HEK293 (cell line): ENCODE data around the gene TRMT44.

ENCODE experiments used
- KLF1 ChIP-seq: fragments of 450-650 bp; formaldehyde crosslinking; IDR thresholded peaks from 2 replicates; pipeline ENCODE4 v1.5.1; 2016; ENCODE audit warnings: missing biosample characterization, missing genetic modification characterization
- MYNN ChIP-seq: fragments of 450-650 bp; formaldehyde crosslinking; IDR thresholded peaks from 2 replicates; pipeline ENCODE4 v1.5.1; 2016; ENCODE audit warnings: missing biosample characterization, missing genetic modification characterization, borderline replicate concordance
- ZEB2 ChIP-seq: fragments of 450-650 bp; formaldehyde crosslinking; IDR thresholded peaks from 2 replicates; pipeline ENCODE4 v1.5.1; 2016; ENCODE audit warnings: missing biosample characterization, missing genetic modification characterization
- ZNF473 ChIP-seq: fragments of 450-650 bp; formaldehyde crosslinking; IDR thresholded peaks from 2 replicates; pipeline ENCODE4 v1.5.1; 2017; ENCODE audit warnings: missing biosample characterization, missing genetic modification characterization
- ZNF629 ChIP-seq: fragments of 450-650 bp; formaldehyde crosslinking; IDR thresholded peaks from 2 replicates; pipeline ENCODE4 v1.5.1; 2017; ENCODE audit warnings: missing biosample characterization, missing genetic modification characterization
- TF ChIP-seq, protein P1 (sequence below): IDR thresholded peaks from 2 replicates; pipeline ENCODE4 v1.6.1; 2011; ENCODE audit warnings: mild to moderate bottlenecking, low read depth, low read length, borderline replicate concordance
- TF ChIP-seq, protein P2 (sequence below): fragments of 450-650 bp; formaldehyde crosslinking; IDR thresholded peaks from 2 replicates; pipeline ENCODE4 v1.5.1; 2016; ENCODE audit warnings: missing biosample characterization, missing genetic modification characterization
- TF ChIP-seq, protein P3 (sequence below): fragments of 450-650 bp; formaldehyde crosslinking; conservative IDR thresholded peaks from 2 replicates; pipeline ENCODE4 v1.5.1; 2016; ENCODE audit warnings: low read depth, missing biosample characterization, missing genetic modification characterization

DNA sequence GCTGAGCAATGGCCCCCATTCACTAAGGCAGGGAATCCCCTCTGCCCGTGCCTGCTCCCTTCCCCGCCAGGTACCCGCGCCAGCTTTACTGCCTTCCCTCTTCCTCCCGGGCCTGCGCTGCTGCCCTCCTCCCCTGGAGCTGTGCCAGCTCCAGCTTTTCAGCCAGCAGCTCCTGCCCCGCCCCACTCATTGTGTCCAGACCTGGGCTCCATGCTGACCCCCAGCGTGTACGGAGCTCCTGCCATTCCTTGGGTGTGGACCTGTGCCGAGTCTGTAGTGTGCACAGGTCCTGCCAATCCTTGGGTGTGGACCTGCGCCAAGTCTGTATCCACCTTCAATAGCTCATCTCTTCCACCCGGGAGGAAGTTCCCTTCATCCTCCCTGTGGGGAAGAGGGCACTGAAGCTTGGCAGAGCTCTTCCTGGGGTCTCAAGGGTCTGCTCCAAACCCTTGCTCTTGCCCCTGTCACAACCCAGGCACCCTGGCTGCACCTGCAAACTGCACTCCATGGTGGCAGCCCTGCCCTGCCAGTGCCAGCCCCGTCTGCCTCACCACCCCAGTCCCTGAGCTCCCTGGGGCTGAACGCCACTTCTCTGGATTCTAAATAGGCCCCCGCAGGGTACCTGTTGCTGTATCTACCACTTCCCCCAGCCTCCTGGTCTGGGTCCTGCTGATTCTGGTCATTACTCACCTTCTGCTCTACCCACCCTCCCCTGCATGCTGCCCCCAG is 63.9 kb downstream of the TRMT44 start:
- TF ChIP-seq MYNN: no peak
- TF ChIP-seq ZNF473 (tag by site-specific recombination): no peak
- TF ChIP-seq, protein P1, sequence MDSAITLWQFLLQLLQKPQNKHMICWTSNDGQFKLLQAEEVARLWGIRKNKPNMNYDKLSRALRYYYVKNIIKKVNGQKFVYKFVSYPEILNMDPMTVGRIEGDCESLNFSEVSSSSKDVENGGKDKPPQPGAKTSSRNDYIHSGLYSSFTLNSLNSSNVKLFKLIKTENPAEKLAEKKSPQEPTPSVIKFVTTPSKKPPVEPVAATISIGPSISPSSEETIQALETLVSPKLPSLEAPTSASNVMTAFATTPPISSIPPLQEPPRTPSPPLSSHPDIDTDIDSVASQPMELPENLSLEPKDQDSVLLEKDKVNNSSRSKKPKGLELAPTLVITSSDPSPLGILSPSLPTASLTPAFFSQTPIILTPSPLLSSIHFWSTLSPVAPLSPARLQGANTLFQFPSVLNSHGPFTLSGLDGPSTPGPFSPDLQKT: no peak
- TF ChIP-seq, protein P2, sequence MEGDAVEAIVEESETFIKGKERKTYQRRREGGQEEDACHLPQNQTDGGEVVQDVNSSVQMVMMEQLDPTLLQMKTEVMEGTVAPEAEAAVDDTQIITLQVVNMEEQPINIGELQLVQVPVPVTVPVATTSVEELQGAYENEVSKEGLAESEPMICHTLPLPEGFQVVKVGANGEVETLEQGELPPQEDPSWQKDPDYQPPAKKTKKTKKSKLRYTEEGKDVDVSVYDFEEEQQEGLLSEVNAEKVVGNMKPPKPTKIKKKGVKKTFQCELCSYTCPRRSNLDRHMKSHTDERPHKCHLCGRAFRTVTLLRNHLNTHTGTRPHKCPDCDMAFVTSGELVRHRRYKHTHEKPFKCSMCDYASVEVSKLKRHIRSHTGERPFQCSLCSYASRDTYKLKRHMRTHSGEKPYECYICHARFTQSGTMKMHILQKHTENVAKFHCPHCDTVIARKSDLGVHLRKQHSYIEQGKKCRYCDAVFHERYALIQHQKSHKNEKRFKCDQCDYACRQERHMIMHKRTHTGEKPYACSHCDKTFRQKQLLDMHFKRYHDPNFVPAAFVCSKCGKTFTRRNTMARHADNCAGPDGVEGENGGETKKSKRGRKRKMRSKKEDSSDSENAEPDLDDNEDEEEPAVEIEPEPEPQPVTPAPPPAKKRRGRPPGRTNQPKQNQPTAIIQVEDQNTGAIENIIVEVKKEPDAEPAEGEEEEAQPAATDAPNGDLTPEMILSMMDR (tag by site-specific recombination): no peak
- TF ChIP-seq KLF1 (tag by site-specific recombination): no peak
- TF ChIP-seq ZNF629 (tag by site-specific recombination): no peak
- no peak for TF ChIP-seq ZEB2 (tag by site-specific recombination)
- TF ChIP-seq, protein P3, sequence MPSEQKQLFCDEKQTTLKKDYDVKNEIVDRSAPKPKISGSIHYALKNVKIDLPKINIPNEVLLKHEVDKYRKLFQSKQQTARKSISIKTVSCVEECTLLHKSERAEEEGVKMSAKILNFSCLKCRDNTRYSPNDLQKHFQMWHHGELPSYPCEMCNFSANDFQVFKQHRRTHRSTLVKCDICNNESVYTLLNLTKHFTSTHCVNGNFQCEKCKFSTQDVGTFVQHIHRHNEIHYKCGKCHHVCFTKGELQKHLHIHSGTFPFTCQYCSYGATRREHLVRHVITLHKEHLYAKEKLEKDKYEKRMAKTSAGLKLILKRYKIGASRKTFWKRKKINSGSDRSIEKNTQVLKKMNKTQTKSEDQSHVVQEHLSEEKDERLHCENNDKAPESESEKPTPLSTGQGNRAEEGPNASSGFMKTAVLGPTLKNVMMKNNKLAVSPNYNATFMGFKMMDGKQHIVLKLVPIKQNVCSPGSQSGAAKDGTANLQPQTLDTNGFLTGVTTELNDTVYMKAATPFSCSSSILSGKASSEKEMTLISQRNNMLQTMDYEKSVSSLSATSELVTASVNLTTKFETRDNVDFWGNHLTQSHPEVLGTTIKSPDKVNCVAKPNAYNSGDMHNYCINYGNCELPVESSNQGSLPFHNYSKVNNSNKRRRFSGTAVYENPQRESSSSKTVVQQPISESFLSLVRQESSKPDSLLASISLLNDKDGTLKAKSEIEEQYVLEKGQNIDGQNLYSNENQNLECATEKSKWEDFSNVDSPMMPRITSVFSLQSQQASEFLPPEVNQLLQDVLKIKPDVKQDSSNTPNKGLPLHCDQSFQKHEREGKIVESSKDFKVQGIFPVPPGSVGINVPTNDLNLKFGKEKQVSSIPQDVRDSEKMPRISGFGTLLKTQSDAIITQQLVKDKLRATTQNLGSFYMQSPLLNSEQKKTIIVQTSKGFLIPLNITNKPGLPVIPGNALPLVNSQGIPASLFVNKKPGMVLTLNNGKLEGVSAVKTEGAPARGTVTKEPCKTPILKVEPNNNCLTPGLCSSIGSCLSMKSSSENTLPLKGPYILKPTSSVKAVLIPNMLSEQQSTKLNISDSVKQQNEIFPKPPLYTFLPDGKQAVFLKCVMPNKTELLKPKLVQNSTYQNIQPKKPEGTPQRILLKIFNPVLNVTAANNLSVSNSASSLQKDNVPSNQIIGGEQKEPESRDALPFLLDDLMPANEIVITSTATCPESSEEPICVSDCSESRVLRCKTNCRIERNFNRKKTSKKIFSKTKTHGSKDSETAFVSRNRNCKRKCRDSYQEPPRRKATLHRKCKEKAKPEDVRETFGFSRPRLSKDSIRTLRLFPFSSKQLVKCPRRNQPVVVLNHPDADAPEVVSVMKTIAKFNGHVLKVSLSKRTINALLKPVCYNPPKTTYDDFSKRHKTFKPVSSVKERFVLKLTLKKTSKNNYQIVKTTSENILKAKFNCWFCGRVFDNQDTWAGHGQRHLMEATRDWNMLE (tag by site-specific recombination): no peak
